Measurements from ENCODE around the gene RBM39. TPM values are rescaled to one million over a fixed set of nuclear protein-coding genes. Genes with fewer than 3 reads are reported as not detected.

The RBM39 gene
- total and polyA plus RNA-seq, 2 of the 13 experiments (the other 11 are each of a cell fraction or from before 2014, with no cell fraction given): 788 to 920 TPM

DNA sequence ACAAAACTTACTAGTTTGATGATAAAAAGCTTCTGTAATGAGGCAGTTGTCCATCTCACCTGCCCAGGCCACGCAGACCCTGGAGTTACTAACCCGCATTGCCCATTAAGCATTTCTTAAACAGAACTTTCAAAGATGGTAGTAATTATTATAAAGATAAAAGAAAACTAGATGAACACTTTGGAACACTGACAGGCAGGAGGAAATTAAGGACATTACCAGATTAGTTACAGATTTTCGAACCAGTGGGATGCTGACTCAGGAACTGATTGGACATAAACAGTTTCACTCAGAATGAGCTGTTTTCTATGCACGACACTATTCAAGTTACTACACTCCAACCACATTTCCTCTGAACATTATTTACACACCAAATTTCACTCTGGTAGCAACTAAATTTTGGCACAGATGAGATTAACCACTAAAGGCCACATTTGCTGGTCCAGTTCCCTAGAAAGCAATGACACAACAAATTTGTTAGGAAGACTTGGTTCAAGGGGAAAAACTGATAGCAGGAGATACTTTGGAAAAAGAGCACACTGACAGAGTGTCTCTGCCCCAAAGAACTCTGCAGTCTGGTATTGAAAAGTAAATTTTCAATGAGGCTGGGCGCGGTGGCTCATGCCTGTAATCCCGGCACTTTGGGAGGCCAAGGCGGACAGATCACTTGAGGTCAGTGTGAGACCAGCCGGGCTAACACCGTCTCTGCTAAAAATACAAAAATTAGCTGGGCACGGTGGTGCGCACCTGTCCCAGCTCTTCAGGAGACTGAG lies 39.8 kb downstream of the RBM39 start (continued):
- TF ChIP-seq ZNF337 (CRISPR knock-in tag; IDR thresholded peaks at IDR 0.05; ENCODE audit: borderline replicate concordance, low read depth): no peak
- TF ChIP-seq, protein P1, sequence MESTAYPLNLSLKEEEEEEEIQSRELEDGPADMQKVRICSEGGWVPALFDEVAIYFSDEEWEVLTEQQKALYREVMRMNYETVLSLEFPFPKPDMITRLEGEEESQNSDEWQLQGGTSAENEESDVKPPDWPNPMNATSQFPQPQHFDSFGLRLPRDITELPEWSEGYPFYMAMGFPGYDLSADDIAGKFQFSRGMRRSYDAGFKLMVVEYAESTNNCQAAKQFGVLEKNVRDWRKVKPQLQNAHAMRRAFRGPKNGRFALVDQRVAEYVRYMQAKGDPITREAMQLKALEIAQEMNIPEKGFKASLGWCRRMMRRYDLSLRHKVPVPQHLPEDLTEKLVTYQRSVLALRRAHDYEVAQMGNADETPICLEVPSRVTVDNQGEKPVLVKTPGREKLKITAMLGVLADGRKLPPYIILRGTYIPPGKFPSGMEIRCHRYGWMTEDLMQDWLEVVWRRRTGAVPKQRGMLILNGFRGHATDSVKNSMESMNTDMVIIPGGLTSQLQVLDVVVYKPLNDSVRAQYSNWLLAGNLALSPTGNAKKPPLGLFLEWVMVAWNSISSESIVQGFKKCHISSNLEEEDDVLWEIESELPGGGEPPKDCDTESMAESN (CRISPR knock-in tag; conservative IDR thresholded peaks at IDR 0.05): no peak
- 0 out of 2 replicates have a peak, but pooled peaks have one; percentile 6 for TF ChIP-seq HMG20A (CRISPR knock-in tag; IDR thresholded peaks at IDR 0.05; ENCODE audit: borderline replicate concordance)
- TF ChIP-seq, protein P2, sequence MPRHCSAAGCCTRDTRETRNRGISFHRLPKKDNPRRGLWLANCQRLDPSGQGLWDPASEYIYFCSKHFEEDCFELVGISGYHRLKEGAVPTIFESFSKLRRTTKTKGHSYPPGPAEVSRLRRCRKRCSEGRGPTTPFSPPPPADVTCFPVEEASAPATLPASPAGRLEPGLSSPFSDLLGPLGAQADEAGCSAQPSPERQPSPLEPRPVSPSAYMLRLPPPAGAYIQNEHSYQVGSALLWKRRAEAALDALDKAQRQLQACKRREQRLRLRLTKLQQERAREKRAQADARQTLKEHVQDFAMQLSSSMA (CRISPR knock-in tag; IDR thresholded peaks at IDR 0.05): no peak
- TF ChIP-seq, protein P3, sequence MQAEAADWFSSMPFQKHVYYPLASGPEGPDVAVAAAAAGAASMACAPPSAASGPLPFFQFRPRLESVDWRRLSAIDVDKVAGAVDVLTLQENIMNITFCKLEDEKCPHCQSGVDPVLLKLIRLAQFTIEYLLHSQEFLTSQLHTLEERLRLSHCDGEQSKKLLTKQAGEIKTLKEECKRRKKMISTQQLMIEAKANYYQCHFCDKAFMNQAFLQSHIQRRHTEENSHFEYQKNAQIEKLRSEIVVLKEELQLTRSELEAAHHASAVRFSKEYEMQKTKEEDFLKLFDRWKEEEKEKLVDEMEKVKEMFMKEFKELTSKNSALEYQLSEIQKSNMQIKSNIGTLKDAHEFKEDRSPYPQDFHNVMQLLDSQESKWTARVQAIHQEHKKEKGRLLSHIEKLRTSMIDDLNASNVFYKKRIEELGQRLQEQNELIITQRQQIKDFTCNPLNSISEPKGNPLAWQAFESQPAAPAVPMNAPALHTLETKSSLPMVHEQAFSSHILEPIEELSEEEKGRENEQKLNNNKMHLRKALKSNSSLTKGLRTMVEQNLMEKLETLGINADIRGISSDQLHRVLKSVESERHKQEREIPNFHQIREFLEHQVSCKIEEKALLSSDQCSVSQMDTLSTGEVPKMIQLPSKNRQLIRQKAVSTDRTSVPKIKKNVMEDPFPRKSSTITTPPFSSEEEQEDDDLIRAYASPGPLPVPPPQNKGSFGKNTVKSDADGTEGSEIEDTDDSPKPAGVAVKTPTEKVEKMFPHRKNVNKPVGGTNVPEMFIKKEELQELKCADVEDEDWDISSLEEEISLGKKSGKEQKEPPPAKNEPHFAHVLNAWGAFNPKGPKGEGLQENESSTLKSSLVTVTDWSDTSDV (CRISPR knock-in tag; IDR thresholded peaks at IDR 0.05): no peak
- no peak for TF ChIP-seq ZNF264 (CRISPR knock-in tag; IDR thresholded peaks at IDR 0.05)
- TF ChIP-seq SALL1 (CRISPR knock-in tag; IDR thresholded peaks at IDR 0.05): no peak; the same call in 1 of the 2 replicates
- no peak for TF ChIP-seq MAZ (IDR thresholded peaks at IDR 0.05; ENCODE audit: borderline replicate concordance, low read depth, low read length)
- no peak for TF ChIP-seq MAZ (CRISPR knock-in tag; IDR thresholded peaks at IDR 0.05; ENCODE audit: low read depth)
- peak; percentile 9; the same call in 1 of the 2 replicates for TF ChIP-seq ISL2 (CRISPR knock-in tag; IDR thresholded peaks at IDR 0.05)
- no peak; the same call in 1 of the 2 replicates for TF ChIP-seq SMC3 (IDR thresholded peaks at IDR 0.05; ENCODE audit: low read length)
- TF ChIP-seq, protein P4, sequence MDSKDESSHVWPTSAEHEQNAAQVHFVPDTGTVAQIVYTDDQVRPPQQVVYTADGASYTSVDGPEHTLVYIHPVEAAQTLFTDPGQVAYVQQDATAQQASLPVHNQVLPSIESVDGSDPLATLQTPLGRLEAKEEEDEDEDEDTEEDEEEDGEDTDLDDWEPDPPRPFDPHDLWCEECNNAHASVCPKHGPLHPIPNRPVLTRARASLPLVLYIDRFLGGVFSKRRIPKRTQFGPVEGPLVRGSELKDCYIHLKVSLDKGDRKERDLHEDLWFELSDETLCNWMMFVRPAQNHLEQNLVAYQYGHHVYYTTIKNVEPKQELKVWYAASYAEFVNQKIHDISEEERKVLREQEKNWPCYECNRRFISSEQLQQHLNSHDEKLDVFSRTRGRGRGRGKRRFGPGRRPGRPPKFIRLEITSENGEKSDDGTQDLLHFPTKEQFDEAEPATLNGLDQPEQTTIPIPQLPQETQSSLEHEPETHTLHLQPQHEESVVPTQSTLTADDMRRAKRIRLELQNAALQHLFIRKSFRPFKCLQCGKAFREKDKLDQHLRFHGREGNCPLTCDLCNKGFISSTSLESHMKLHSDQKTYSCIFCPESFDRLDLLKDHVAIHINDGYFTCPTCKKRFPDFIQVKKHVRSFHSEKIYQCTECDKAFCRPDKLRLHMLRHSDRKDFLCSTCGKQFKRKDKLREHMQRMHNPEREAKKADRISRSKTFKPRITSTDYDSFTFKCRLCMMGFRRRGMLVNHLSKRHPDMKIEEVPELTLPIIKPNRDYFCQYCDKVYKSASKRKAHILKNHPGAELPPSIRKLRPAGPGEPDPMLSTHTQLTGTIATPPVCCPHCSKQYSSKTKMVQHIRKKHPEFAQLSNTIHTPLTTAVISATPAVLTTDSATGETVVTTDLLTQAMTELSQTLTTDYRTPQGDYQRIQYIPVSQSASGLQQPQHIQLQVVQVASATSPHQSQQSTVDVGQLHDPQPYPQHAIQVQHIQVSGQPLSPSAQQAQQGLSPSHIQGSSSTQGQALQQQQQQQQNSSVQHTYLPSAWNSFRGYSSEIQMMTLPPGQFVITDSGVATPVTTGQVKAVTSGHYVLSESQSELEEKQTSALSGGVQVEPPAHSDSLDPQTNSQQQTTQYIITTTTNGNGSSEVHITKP (CRISPR knock-in tag; IDR thresholded peaks at IDR 0.05; ENCODE audit: low read depth): 0 out of 2 replicates have a peak, but pooled peaks have one; percentile 34
- no peak for TF ChIP-seq TBX2 (CRISPR knock-in tag; IDR thresholded peaks at IDR 0.05; ENCODE audit: borderline replicate concordance)
- no peak for TF ChIP-seq ZNF44 (CRISPR knock-in tag; IDR thresholded peaks at IDR 0.05)
- no peak for TF ChIP-seq ZNF441 (CRISPR knock-in tag; IDR thresholded peaks at IDR 0.05; ENCODE audit: borderline replicate concordance)
- TF ChIP-seq, protein P5, sequence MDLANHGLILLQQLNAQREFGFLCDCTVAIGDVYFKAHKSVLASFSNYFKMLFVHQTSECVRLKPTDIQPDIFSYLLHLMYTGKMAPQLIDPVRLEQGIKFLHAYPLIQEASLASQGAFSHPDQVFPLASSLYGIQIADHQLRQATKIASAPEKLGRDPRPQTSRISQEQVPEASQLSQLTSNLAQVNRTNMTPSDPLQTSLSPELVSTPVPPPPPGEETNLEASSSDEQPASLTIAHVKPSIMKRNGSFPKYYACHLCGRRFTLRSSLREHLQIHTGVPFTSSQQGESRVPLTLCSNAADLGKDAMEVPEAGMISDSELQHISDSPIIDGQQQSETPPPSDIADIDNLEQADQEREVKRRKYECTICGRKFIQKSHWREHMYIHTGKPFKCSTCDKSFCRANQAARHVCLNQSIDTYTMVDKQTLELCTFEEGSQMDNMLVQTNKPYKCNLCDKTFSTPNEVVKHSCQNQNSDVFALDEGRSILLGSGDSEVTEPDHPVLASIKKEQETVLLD (CRISPR knock-in tag; IDR thresholded peaks at IDR 0.05; ENCODE audit: low read depth): no peak
